NCI-H2081 treated with DMSO at 0.1 percent for 48 hours (cell line): Measurements from ENCODE around the gene ITPA.
"Not testable (repeated sequence)": the region's sequence is repeated elsewhere in the genome, so short reads cannot be mapped to it uniquely, and the experiment has no call there.

Source experiments
- DNase-seq: peaks from one replicate; lab custom pipeline; 2025; lab: John Stamatoyannopoulos, UW

Gene ITPA

DNA sequence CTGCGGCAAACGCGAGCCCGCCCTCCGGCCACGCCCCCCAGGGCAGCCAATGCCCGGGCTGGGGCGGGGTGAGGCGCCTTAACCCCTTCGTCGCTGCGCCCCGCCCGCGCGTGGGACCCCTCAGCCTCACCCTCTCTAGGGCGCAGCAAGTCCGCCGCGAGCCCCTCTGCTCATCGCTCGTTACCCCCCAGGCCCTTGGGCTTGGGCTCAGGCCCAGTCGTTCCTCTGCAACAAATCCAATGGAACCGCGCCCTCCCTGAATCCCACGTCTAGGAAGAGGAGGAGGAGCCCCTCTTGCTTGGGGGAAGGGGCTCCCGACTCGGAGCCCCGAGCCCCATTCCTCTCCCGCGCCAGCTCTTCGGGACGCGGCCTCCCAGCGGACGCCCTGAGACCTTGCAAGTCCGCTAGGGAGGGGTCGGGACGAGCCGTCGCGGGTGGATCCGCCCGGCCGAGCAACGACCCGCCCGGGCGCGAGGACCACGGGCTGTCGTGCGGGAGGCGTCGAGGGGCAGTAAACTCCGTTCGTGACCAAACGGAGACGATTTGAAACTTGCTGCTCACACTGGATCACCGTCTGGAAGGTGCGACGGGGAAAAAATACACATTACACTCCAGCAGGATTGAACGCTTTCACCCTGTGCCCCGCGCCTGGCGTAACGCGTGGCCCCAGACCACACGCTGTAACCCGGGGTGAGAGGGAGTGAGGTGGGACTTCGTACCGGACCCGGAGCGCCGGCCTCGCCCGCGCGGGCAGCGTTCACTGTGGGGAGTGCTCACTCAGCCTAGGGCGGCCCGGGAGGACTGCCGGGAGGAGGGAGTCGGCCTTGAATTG, 35.5 kb upstream of the ITPA start:
- no peak for DNase-seq

DNA sequence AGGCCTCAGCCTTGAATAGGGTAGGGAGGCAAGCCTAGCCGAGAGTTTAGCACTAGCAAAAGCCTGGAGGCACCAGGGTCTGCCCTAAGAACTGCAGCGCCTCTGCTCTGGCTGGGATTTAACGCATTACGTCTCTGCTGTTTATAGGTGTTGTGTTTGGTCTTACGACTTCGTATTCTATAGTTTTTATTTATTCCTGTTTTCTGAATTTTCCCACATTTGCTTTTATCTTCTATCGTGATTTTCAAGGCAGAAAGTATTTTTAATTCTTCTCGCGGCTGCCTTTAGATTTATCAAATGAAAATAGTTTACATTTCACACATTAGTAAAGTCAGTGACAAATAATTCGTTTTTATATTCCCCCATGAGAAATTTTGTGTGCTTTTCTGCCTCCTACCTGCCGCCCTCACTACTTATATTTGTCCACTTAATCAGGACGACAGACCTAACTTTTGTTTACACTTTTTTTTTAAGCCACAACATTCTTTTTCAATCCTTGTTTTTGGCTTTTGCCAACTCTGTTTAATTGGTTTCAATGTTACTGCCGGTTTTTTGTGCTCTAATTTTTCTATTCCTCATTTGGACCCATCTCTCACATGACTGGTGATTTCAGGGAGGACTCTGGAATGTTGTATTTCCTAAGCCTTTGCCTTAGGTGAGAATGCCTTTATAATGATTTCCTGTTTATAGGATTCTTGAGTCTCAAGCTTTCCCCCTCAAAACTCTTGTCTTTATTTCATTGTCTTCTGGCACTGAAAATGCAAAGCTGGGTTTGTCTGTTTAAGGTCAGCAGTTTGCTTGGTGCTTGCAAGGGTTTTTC, 34.6 kb upstream of the ITPA start:
- DNase-seq = no peak

DNA sequence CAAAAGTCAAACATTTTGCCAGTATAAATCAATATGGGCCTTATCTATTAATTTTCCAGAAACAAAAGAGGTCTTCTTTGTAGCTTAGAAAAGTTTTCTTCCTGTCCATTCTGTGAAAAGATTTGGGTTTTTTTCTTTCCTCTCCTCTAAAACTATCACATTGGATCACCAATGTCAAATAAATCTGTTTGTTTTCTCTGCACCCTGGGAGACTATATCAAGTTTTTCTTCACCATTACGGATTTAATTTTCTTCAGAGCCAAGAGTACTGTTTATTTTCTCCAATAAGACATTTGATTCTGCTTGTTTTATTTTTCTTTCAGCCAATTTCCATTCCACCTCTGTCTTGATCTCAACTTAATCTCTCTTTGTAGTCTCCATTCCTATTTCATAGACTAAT, 34.0 kb upstream of the ITPA start:
- no peak for DNase-seq

DNA sequence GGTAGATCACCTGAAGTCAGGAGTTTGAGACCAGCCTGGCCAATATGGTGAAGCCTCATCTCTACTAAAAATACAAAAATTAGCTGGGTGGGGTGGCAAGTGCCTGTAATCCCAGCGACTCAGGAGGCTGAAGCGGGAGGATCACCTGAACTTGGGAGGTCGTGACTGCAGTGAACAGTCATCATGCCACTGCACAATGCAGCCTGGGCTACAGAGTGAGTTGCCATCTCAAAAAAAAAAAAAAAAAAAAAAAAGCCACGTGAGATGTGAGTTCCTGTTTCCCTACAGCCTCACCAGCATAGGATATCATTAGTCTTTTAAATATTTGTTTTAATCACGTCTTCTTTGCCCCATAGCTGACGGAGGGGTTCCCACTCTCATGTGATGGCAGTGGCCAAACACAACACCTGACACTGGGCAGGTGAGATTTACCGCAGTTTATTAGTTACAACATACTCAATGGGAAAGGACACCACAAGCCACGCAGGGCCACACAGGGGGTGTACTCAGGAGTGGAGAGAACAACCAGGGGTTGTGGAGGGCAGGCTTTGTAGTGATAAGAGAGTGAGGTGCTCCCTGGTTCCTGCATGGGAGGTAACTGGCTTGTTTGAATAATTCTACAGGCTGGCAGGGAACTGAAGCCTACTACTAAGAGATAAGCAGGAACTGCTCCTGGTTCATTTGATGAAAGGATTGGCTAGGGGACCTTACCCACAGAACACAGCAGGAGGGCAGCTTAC, 31.4 kb upstream of the ITPA start:
- no peak for DNase-seq

DNA sequence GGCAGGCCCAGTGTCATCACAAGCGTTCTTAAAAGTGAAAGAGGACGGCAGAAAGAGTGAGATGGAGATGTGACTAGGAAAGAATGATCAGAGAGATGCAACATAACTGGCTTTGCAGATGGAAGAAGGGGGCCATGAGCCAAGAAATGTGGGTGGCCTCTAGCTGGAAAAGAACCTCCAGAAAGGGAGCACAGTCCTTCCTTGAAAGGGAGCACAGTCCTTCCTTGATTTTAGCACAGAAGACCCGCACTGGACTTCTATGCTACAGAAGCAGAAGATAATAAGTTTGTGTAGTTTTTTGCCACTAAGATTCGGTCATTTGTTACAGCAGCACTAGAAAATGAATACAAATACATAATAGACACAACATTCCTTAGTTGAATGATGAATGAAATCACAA, 29.0 kb upstream of the ITPA start:
- no peak for DNase-seq

DNA sequence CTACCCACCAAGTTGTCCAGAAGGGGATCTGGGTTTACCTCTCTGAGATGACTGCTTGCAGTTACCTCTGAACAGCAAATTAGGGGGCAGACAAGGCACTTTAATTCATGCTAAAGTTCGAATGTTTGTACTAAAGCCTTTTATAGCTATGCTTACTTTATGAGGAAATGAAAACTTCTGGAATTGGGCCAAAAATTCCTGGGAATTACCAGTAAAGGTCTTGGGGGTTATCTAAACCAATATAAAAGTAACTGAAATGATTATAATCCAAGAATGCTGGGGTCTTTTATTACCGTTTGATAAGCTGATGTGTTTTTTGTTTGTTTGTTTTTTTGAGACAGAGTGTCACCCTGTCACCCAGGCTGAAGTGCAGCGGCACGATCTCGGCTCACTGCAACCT, 28.0 kb upstream of the ITPA start:
- no peak for DNase-seq

DNA sequence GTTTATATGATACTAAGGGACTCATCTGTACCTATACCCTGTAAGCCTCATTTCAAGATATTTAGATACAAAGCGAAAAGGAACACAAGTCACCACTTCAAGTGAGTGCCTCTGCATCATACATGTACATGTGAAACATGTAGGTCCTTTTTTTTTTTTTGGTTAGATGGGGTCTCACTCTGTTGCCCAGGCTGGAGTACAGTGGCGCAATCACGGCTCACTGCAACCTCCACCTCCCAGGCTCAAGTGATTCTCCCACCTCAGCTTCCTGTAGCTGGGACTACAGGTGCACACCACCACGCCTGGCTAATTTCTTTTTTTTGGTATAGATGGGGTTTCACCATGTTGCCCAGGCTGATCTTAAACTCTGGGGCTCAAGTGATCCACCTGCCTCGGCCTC, 26.9 kb upstream of the ITPA start:
- DNase-seq = not testable (repeated sequence)

DNA sequence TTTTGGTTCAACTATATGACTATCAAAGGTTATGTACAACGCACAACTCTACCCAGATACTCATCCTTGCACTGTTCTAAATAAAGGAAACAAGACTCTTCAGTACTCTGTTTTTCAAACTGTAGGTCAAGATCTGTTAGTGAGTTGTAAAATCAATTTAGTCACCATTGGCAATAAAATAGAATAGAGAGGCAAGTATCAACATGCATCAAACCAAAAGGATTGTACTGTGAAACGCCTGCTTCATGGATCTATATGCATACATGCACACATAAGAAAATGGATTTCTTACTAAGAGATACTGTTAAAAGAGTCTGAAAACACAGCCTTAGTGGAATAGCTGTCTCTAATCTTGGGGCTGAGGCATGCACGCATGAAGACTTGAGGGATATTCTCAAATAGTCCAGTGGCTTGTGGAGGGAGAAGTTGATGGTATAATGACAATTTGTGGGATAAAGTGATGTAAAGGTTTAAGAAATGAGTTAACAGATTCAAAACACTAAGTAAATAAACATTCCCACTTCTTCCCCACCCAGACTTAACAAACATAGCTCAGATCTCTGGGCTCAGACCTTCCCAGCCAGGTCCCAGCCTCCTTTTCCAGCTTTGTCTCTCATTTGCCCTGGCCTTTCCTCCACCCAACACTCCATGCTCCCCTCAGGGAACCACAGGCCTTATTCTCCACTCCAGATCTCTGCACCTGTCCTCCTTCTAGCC, 25.2 kb upstream of the ITPA start:
- DNase-seq = no peak

DNA sequence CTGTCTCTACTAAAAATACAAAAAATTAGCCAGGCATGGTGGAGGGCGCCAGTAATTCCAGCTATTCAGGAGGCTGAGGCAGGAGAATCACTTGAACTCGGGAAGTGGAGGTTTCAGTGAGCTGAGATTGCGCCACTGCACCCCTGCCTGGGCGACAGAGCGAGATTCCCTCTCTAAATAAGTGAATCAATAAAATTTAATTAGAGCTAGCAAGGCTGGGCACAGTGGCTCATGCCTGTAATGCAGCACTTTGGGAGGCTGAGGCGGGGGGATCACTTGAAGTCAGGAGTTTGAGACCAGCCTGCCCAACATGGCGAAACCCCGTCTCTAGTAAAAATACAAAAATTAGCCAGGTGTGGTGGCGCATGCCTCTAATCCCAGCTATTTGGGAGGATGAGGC, 21.4 kb upstream of the ITPA start:
- not testable (repeated sequence) for DNase-seq

DNA sequence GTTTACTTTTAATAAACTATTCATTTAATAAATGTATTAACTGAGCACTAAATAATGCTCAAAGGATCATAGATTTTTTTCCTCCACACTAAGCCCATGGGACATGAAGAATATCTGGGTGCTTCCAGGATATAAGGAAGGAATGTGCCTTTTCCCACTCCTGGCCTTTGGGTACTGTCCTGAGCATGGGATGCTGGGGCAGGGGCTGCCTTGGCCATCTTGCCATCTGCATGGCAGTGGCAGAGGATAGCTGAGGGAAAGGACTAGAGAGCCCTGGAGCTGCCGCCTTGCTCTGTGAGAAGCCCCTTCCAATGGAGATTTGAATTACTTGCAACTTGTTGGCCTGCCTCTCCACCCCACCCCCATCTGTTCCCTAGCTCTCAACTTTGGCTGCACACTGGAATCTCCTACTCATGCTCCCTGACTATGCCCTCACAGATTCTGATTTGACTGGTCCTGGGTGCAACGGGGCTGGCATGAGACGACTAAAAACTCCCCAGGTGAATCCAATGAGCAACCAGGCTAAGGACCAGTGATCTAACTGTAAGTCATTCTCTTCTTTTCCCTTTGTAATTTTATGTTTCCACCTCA, 20.4 kb upstream of the ITPA start:
- no peak for DNase-seq

DNA sequence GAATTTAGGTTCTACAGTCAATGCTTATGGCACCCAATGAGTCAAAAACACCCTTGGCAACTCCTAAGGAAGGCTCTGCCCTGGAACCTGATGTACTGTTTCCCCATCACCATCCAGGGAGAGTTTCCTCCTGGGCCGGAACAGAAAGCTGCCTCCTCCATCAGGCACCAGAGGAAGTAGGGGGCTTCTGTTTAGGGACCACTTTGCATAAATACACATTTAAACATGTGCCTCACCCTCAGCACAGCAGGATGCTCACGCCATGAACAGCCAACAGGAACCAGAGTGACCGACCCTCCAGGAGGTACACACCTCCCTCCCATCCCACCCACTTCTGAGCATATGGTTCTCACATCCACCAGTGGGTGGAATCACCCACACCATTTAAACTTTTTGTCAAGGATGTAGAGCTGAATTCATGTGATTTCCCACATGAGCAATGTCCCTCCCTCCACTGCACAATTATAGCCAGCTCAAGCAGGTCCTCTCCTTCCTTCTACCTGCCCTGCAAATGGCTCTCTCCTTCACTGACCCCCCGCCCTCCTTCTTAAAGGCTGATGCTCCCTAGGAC, 19.7 kb upstream of the ITPA start:
- no peak for DNase-seq

DNA sequence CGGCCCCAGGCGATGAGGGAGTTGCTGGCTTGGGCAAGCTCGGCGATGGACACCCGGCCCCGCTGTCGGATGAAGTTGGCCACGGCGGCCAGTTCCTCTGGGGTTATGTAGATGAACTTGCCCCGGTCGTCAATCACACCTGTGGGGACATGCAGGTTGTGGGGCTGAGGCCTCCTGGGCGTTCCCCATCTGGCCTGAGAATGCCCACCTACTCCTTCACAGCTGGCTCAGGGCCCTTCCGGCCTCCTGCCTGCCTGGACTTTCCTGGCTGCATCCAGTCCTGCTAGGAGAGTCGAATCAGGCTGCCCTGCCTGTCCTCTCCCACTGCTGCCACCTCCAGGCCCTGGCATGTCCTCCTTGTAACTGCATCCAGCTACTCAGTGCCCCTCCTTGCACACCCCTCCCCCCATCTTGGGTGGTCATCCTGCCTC, 18.6 kb upstream of the ITPA start:
- no peak for DNase-seq

DNA sequence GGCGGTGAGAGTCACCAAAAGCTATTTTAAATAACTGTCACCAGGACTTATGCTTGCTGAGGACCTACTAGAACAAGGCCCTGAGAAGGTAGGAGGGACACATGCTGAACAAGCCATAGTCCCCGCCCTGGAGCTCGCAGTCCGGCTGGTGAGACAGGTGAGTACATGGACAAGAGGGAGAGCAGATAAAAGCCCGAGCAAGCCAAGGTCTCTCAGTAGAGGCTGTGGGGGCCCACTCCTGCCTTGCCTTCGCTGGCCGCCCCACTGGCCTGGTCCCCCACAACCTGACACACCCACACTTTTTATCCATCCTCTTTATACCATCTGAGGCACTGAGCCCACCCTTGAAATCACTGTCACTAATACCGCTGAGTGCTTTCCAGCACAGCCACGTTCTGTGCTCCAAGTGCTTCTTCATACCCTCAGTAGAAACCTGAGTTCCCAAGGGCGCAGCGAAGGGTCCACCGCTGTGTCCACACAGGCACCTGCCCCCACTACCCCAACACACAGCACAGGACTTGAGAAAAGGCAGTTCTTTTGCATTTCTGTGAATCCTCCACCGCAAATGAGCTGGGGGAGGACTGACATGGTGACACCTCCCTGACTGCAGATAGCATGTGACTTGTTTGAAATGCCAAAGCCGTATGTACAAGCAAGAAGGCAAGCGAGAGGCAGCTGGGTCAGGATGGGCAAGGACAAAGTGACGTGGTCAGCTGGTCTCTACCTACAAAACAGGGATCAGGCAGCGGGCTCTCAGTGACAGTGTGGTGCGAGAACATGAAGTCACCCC, 16.9 kb upstream of the ITPA start:
- no peak for DNase-seq

DNA sequence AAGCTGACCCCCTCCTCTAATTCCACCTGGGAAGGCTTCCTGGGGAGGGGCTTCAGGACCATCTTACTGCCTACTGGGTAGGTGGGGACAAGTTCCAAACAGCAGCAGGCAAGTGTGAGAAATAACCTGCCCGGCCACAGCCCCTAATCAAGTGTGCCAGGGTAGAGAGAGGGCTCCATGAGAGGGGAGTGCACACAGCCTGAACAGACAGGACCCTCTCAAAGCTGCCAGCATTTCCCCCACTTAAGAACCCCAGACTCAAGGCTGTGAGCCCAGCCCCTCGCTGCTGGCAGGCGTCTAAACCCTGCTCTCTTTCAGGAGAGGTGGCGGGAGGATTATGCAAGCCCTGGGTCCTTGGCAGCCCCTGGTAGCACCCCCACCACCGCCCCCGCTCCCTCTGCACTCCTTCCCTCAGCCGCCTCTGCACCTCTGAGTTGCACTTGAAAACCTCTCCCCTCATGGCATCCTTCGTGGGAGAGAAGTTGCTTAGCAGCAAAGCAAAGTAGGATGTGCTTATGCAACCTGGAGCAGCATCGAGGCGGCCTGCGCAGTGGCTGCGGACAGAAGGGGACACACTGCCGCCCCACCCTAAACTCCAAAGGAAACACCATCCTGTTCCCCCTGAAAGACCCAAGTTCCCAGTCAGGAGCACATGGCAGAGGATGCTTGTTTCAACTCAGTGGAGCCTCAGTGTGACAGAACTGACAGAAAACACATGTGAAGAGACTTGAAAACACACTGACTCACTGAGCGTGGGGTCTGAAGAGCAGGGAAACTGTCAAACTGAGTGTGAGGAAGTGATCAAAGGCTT, 15.3 kb upstream of the ITPA start:
- no peak for DNase-seq

DNA sequence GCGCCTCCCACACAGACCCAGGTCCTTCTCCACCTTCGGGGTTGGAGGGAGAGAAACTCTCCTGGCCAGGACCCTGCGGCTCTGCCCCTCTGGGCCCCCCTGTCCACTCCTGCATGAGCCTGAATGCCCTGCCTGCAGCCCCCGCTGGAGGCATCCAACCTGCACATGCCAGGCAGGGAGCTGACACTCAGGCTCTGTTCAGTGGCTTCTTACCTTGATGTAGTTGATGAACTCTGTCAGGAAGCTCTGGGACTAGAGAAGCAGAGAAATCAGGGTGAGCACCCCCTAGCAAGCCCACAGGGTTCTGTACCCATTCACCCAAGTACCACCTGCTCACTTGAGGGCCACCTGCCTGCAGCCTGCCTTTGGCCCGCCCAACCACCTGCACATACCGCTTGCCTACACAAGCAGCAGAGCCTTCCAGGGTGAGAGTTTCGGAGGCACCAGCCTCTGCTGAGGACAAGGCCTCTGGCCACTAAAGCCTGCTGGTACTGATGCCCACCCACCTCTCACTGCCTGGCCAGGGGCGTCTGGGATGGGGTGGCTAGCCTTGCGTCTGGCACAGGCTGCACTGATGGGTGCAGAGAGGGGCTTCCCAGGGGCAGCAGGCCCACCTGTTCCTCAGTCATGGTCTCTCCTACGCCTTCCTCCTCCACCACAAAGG, 14.5 kb upstream of the ITPA start:
- DNase-seq = no peak

DNA sequence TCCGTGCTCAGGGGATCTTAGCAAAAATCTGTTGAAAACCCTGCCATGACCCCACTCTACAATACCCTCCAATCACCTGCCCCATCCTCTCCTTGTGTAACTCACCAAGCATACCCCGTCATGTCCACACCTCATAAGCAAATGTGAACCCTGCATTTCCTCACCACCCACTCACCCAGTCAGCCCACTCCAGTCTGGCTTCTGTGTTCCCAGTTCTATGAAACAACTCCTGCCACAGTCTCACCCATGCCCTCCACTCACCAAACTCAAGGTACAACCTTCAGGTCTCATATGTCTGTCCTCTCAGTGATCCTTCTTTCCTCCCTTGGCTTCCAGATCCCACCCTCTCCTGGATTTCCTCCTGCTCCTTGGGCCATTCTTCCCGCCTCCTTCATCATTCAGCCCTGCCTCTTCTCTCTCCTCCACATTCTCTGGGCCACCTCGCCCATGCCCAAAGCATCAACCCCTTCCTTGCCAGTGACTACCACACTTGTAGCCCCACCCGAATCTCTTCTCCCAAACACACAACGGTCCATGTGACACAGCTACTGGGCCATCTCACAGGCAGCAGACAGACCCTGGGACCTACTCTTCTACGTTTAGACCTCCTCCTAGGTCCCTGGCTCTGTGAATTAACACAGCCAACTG, 13.6 kb upstream of the ITPA start:
- DNase-seq = no peak

DNA sequence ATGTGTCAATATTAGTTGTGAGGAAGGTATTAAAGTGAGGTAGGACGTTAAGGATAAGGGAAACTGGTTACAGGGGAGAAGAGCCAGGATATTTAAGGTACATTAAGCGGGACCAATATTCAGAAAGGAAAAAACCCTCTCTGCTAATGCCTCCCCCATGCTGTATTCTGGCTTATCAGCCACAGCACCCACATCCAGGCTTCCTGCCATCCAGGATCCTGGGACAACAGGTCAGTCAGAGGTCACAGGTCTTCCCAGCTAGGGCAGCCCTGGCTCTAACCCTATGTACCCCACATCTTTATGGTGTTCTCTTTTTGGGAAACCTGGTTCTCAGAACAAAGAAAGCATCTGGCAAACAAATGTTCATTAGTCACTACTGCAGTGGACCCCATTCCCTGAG, 10.1 kb upstream of the ITPA start:
- no peak for DNase-seq

DNA sequence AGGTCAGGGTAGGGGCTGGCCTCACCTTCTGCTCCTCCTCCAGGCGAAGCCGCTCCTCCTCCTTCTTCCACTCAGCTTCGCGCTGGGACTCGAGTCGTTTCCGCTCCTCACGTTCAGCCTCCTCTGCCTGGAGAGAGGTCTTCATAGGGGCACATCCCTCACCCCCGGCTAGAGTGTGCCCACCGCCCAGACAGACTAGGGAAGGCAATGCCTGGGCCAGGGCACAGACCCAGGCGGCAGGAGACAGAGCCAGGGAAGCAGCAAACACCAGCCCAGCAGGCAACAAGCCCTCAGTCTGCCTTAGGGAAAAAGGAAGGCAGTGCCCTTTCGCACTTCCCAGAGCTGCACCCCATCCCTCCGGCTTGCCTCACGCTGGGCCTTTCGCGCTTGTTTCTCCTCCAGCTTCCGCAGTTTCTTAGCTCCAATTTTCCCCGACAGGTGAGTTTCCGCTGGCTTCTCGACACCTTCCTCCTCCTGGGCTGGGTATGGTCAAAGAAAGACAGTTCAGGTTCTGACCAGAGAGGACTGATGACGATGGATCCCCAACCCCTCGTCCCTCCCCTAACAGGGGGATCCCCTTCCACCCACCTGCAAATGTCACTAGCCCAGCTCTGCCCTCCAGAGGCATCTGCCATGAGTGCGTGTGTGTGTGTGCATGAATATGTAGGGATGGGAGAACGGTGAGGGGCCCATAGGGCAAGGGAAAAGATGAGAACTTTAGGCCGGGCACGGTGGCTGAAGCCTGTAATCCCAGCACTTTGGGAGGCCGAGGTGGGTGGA, 9.1 kb upstream of the ITPA start:
- DNase-seq = no peak
